ENCODE data around the gene CUL9. TPM values are rescaled to one million over a fixed set of nuclear protein-coding genes. Genes with fewer than 3 reads are reported as not detected.
"Not testable (repeated sequence)": the region's sequence is repeated elsewhere in the genome, so short reads cannot be mapped to it uniquely, and the experiment has no call there.

The CUL9 gene
- 10 to 100 TPM; 31.0 to 52.6 (median 38.8) TPM for total RNA-seq

DNA sequence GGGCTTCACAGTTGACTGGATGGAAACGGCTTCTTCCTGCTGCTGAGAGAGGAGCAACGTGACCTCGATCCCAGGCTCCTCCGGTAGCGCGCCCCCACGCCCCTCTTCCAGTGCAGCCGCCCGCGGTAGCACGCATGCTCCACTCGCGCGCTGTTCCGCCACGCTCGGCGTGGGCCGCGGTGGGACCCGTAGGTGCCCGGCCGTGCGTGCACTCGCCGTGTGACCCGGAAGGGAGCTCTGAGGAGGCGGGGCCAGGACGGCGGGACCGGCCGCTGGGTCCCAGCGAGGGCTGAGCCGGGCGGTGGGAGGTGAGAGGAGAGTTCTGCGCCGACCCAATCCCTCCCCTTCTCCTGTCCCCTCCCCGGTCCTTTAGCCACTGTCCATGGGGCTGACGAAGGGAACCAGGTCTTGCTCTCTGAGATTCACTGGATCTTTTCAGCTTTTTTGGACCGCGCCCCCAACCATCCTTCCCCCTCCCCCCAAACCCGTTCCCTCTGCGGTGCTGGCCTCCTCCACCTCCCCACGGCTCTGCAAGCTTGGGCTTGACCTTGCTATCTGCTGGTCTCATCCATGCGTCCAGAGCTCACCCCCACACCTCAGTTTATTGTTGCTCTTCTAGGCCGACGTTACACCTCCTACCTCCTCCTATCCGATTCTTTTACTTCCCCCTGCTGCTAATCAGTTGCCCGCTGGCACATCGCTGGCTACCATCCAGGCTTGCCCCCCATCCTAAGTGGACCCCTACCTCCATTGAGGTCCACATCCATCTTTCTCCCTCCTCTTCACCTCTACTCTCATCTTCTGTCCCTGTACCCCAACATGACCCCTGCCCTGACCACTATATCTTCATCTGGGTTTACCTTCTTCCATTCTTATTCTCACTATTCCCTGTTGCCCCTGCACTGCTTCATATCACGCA, at the start of gene CUL9:
Gene CUL9 (plus strand): TSS at position 255 of the 919 bp plus-strand sequence. CDS start 2,115 bp downstream, outside the sequence.
- H3K9me3 ChIP-seq = no peaks in the 10 kb centered on the region
- no peaks in the 10 kb centered on the region for H3K4me1 ChIP-seq
- intact Hi-C loops (cut with DNase I; ENCODE audit: low total_unique reads) = no loop called here
- TF ChIP-seq, protein P1, sequence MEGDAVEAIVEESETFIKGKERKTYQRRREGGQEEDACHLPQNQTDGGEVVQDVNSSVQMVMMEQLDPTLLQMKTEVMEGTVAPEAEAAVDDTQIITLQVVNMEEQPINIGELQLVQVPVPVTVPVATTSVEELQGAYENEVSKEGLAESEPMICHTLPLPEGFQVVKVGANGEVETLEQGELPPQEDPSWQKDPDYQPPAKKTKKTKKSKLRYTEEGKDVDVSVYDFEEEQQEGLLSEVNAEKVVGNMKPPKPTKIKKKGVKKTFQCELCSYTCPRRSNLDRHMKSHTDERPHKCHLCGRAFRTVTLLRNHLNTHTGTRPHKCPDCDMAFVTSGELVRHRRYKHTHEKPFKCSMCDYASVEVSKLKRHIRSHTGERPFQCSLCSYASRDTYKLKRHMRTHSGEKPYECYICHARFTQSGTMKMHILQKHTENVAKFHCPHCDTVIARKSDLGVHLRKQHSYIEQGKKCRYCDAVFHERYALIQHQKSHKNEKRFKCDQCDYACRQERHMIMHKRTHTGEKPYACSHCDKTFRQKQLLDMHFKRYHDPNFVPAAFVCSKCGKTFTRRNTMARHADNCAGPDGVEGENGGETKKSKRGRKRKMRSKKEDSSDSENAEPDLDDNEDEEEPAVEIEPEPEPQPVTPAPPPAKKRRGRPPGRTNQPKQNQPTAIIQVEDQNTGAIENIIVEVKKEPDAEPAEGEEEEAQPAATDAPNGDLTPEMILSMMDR (IDR thresholded peaks at IDR 0.05) = peak in 2 of 4 experiments; percentile 10 to 36
- peak in 1 of 2 donors; percentile 64 for TF ChIP-seq POLR2A (IDR thresholded peaks at IDR 0.05)
- H3K27me3 ChIP-seq = no peaks in the 10 kb centered on the region
- no peaks in the 10 kb centered on the region for H3K36me3 ChIP-seq
- peak within 1 kb of the TSS; percentile 64 to 77 for H3K27ac ChIP-seq
- DNase-seq = peak; percentile 76 to 84
- peak within 1 kb of the TSS; percentile 59 to 75 for H3K4me3 ChIP-seq

- DNase-seq = no peak
- TF ChIP-seq, protein P1 (IDR thresholded peaks at IDR 0.05) = no peak
- no peak for TF ChIP-seq POLR2A (IDR thresholded peaks at IDR 0.05)
- Histone ChIP-seq H3K27me3 (no peaks in the 10 kb centered on the region), H3K4me3 (no peak overlapping the region), H3K9me3 (no peaks in the 10 kb centered on the region), H3K4me1 (peaks cover 0 to 3% of the 10 kb centered on the region in 2 donors), H3K36me3 (no peaks in the 10 kb centered on the region), H3K27ac (no peak overlapping the region)
- intact Hi-C loops (cut with DNase I; ENCODE audit: low total_unique reads) = no loop called here
Measured at GRCh38 chr6:43138267-43138666, 43.7 kb upstream of the CUL9 start.

DNA sequence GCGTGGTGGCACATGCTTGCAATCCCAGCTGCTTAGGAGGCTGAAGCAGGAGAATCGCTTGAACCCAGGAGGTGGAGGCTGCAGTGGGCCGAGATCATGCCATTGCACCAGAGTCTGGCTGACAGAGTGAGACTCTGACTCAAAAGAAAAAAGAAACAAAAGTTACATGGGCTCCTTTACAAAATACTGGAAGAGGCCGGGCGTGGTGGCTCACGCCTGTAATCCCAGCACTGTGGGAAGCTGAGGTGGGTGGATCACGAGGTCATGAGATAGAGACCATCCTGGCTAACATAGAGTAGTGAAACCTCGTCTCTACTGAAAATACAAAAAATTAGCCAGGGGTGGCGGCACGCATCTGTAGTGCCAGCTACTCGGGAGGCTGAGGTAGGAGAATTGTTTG, 42.0 kb upstream of the CUL9 start:
- not testable (repeated sequence) for DNase-seq, H3K4me1 ChIP-seq, H3K4me3 ChIP-seq, H3K27me3 ChIP-seq, H3K9me3 ChIP-seq, H3K36me3 ChIP-seq, H3K27ac ChIP-seq
- intact Hi-C loops (cut with DNase I; ENCODE audit: low total_unique reads) = loop anchor here (5.0 kb wide), 1 partner anchor 238 kb away; no protein-coding TSS in a partner anchor

GRCh38 chr6:43141644-43142043, 40.4 kb upstream of the CUL9 start:
- peaks cover 0 to 9% of the 10 kb centered on the region in 2 donors for H3K4me1 ChIP-seq
- TF ChIP-seq POLR2A (IDR thresholded peaks at IDR 0.05) = no peak
- TF ChIP-seq, protein P1 (IDR thresholded peaks at IDR 0.05) = no peak
- no peak overlapping the region for H3K4me3 ChIP-seq
- no peaks in the 10 kb centered on the region for H3K9me3 ChIP-seq
- no peaks in the 10 kb centered on the region for H3K36me3 ChIP-seq
- intact Hi-C loops (cut with DNase I; ENCODE audit: low total_unique reads) = loop anchor here (5.0 kb wide), 1 partner anchor 239 kb away; no protein-coding TSS in a partner anchor
- no peak for DNase-seq
- H3K27me3 ChIP-seq = no peaks in the 10 kb centered on the region
- H3K27ac ChIP-seq = no peak overlapping the region

DNA sequence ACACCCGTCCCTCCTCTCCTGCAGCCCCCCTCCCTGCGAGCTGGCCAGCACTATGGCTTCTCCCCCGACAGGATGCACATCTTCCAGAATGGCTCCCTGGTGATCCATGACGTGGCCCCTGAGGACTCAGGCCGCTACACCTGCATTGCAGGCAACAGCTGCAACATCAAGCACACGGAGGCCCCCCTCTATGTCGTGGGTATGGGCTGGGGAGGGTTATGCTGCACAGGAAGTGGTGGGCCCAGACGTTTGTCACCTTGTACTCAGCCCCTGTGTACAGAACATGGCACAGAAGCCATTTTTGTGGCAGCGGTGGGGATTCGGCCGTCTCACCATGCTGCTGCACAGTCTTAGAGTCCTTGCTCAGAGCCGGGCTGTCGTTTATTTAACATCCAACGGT, 39.9 kb upstream of the CUL9 start:
- Histone ChIP-seq H3K27me3 (no peaks in the 10 kb centered on the region), H3K36me3 (no peaks in the 10 kb centered on the region), H3K4me1 (peaks cover 0 to 9% of the 10 kb centered on the region in 2 donors), H3K4me3 (no peak overlapping the region), H3K27ac (no peak overlapping the region), H3K9me3 (no peaks in the 10 kb centered on the region)
- TF ChIP-seq POLR2A (IDR thresholded peaks at IDR 0.05) = no peak
- TF ChIP-seq, protein P1 (IDR thresholded peaks at IDR 0.05) = no peak
- intact Hi-C loops (cut with DNase I; ENCODE audit: low total_unique reads) = loop anchor here (5.0 kb wide), 1 partner anchor 240 kb away; no protein-coding TSS in a partner anchor
- DNase-seq = no peak
